Stomach (tissue), 4 donors: ENCODE measurements around the gene ITPR1.

Source experiments
- EP300 ChIP-seq: sonication (generic); formaldehyde crosslinking; IDR thresholded peaks from one replicate; pipeline ENCODE4 v1.6.1; 2017; ENCODE audit warnings: antibody characterized with exemption
- POLR2A ChIP-seq, 4 donors: fragments of 450-650 bp; IDR thresholded peaks; one replicate each; pipeline ENCODE4 v1.6.1; 2016; ENCODE audit warnings: antibody characterized with exemption in 4 of 4, control low read depth in 2 of 4, mild to moderate bottlenecking in 1 of 4, moderate library complexity in 1 of 4
- POLR2AphosphoS5 ChIP-seq, 3 donors: sonication (generic); formaldehyde crosslinking; IDR thresholded peaks; one replicate each; pipeline ENCODE4 v1.6.1; 2016; ENCODE audit warnings: antibody characterized with exemption in 3 of 3
- TF ChIP-seq, protein P1 (sequence below), 7 experiments: fragments of 450-650 bp in 4 of 7; fragments of 200-600 bp in 3 of 7; sonication (generic) in 3 of 7; IDR thresholded peaks; one replicate each; pipeline ENCODE4 v1.5.1; 2016 to 2019; ENCODE audit warnings: antibody characterized with exemption in 7 of 7, control low read depth in 2 of 7, mild to moderate bottlenecking in 1 of 7

DNA sequence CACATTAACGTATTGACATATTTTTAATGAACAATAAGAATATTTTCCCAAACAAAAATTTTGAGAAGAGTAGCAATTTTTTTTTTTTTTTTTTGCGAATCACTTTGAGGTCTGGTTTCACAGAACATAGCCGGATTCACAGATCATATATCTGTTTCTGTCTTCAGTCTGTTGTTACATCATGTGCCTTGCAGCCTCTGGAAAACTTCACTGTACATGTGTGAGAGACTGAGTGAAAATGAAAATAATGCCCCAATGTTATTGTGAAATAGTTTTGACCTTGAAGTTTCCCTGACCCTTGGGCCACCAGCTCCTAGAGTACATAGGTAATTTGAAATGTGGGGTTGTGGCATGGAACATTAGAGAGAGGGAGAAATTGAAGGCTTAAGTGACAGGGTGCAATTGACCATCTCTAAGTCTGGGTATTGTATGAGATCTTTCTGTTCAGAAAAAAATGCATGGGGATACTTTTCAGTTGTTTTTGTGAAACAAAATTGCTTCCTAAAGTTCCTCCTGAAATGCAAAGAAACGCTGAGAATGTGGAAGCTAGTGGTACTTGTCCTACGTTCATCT, 14.0 kb downstream of the ITPR1 start:
- no peak for TF ChIP-seq POLR2A (IDR thresholded peaks at IDR 0.05)
- TF ChIP-seq, protein P1, sequence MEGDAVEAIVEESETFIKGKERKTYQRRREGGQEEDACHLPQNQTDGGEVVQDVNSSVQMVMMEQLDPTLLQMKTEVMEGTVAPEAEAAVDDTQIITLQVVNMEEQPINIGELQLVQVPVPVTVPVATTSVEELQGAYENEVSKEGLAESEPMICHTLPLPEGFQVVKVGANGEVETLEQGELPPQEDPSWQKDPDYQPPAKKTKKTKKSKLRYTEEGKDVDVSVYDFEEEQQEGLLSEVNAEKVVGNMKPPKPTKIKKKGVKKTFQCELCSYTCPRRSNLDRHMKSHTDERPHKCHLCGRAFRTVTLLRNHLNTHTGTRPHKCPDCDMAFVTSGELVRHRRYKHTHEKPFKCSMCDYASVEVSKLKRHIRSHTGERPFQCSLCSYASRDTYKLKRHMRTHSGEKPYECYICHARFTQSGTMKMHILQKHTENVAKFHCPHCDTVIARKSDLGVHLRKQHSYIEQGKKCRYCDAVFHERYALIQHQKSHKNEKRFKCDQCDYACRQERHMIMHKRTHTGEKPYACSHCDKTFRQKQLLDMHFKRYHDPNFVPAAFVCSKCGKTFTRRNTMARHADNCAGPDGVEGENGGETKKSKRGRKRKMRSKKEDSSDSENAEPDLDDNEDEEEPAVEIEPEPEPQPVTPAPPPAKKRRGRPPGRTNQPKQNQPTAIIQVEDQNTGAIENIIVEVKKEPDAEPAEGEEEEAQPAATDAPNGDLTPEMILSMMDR (IDR thresholded peaks at IDR 0.05) = no peak
- no peak for TF ChIP-seq POLR2AphosphoS5 (IDR thresholded peaks at IDR 0.05)
- no peak for TF ChIP-seq EP300
